Endodermal cell (in vitro differentiated cells): ENCODE data around the gene NEDD4L. TPM values are rescaled to one million over a fixed set of nuclear protein-coding genes. Genes with fewer than 3 reads are reported as not detected.

Experiments used
- DNase-seq: peaks from one replicate; pipeline ENCODE4 v3.0.0-alpha.2; 2017
- H3K27ac ChIP-seq: 2 replicates; pipeline ENCODE4 v1.5.1; 2013; ENCODE audit warnings: mild to moderate bottlenecking, low read depth, low read length, moderate library complexity
- H3K27me3 ChIP-seq: 2 replicates; pipeline ENCODE4 v1.6.1; 2013; ENCODE audit warnings: mild to moderate bottlenecking, low read length, moderate library complexity; ENCODE audit not compliant: insufficient read depth, control insufficient read depth, poor library complexity, severe bottlenecking
- H3K36me3 ChIP-seq: 2 replicates; pipeline ENCODE4 v1.7.0; 2013; ENCODE audit warnings: mild to moderate bottlenecking, low read length, moderate library complexity; ENCODE audit not compliant: control insufficient read depth, insufficient read depth
- H3K4me1 ChIP-seq: one replicate; pipeline ENCODE4 v1.7.0; 2013; ENCODE audit warnings: low read length; ENCODE audit not compliant: control insufficient read depth, insufficient read depth
- H3K4me3 ChIP-seq: 2 replicates; pipeline ENCODE4 v1.5.1; 2013; ENCODE audit warnings: mild to moderate bottlenecking, low read length, moderate library complexity
- H3K9ac ChIP-seq: 2 replicates; pipeline ENCODE4 v1.6.1; 2013; ENCODE audit warnings: mild to moderate bottlenecking, low read length, moderate library complexity; ENCODE audit not compliant: poor library complexity, severe bottlenecking; ENCODE audit errors: extremely low read depth
- H3K9me3 ChIP-seq: 2 replicates; pipeline ENCODE4 v1.6.1; 2013; ENCODE audit warnings: mild to moderate bottlenecking, low read length, moderate library complexity; ENCODE audit not compliant: control insufficient read depth
- H3K27ac Mint-ChIP-seq: 2 replicates; pipeline ENCODE4 v1.8.0; 2020; ENCODE audit warnings: mixed read lengths
- H3K27me3 Mint-ChIP-seq: 2 replicates; pipeline ENCODE4 v1.8.0; 2021; ENCODE audit warnings: mild to moderate bottlenecking, mixed read lengths; ENCODE audit not compliant: insufficient read depth
- H3K36me3 Mint-ChIP-seq: 2 replicates; pipeline ENCODE4 v1.8.0; 2020; ENCODE audit warnings: low read depth, mixed read lengths
- H3K4me1 Mint-ChIP-seq: 2 replicates; pipeline ENCODE4 v1.8.0; 2020; ENCODE audit warnings: mixed read lengths
- H3K4me3 Mint-ChIP-seq: 2 replicates; pipeline ENCODE4 v1.8.0; 2020; ENCODE audit warnings: mild to moderate bottlenecking, moderate library complexity, mixed read lengths
- H3K9me3 Mint-ChIP-seq: 2 replicates; pipeline ENCODE4 v1.8.0; 2020; ENCODE audit warnings: mild to moderate bottlenecking, mixed read lengths
- WGBS, 2 experiments: methylation state at CpG; one replicate each; pipeline versions ENCODE4 v1.1.5 to v1.1.7; 2013; ENCODE audit warnings: missing lambda C conversion rate in 2 of 2, mixed read lengths in 1 of 2; ENCODE audit not compliant: insufficient coverage in 1 of 2, insufficient read length in 1 of 2; 5-methylcytosine and 5-hydroxymethylcytosine counted together
- total RNA-seq, 2 donors: library from RNA; stranded (reverse); fragmentation: NEBNext Ultra II Directional in 1 of 2; extraction: Animal tissue kit (Norgen Biotek cat#: 25700) in 1 of 2; gene quantifications; 2 replicates in 1 of 2; 3 replicates in 1 of 2; pipeline ENCODE4 v1.2.1, GENCODE V29; 2021
- TF ChIP-seq, protein P1 (sequence below): fragments of 200-600 bp; sonication (generic); conservative IDR thresholded peaks from 2 replicates; pipeline ENCODE4 v1.5.0; 2021; ENCODE audit warnings: antibody characterized with exemption, mild to moderate bottlenecking

Gene NEDD4L
- total RNA-seq, 2 donors from 2014 or later, result 70.5 to 75.3 TPM

DNA sequence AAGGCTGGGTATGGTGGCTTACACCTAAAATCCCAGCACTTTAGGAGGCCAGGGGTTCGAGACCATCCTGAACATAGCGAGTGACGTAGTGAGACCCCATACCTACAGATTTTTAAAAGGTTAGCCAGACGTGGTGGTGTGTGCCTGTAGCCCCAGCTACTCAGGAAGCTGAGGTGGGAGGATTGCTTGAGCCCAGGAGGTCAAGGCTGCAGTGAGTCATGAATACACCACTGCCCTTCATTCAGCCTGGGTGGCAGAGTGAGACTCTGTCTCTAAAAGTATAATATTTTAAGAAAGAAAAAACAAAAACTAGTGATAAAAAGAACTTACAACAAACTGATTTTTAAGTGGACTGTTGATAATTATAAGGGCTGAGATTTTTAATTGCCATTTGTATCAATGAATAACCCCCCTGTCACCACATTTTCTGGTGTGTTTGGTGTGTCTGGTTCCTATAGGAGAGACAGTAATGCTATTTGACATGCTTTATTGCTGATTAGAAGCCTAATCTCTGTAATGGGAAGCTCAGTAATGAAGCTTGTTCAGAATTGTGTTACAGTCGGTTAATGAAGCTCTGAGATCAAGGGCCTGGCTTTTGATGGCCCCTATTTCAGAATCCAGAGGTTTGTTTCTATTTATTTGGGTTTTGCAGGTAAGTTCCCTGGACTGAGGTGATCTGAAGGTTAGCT is 147.0 kb downstream of the NEDD4L start:
- no peak overlapping the region for H3K9ac ChIP-seq
- Mint-ChIP-seq H3K36me3 (no peaks in the 10 kb centered on the region), H3K9me3 (no peaks in the 10 kb centered on the region), H3K4me1 (peaks cover 37% of the 10 kb centered on the region), H3K4me3 (no peak overlapping the region), H3K27ac (no peak overlapping the region), H3K27me3 (no peaks in the 10 kb centered on the region)
- WGBS, 2 experiments, result 85 to 87% methylated on average over 5 of the region's 5 CpGs
- H3K27me3 ChIP-seq, result no peaks in the 10 kb centered on the region
- H3K9me3 ChIP-seq, result no peaks in the 10 kb centered on the region
- DNase-seq, result no peak
- H3K36me3 ChIP-seq, result no peaks in the 10 kb centered on the region
- no peak overlapping the region for H3K4me3 ChIP-seq
- H3K4me1 ChIP-seq, result peaks cover 16% of the 10 kb centered on the region
- TF ChIP-seq, protein P1, sequence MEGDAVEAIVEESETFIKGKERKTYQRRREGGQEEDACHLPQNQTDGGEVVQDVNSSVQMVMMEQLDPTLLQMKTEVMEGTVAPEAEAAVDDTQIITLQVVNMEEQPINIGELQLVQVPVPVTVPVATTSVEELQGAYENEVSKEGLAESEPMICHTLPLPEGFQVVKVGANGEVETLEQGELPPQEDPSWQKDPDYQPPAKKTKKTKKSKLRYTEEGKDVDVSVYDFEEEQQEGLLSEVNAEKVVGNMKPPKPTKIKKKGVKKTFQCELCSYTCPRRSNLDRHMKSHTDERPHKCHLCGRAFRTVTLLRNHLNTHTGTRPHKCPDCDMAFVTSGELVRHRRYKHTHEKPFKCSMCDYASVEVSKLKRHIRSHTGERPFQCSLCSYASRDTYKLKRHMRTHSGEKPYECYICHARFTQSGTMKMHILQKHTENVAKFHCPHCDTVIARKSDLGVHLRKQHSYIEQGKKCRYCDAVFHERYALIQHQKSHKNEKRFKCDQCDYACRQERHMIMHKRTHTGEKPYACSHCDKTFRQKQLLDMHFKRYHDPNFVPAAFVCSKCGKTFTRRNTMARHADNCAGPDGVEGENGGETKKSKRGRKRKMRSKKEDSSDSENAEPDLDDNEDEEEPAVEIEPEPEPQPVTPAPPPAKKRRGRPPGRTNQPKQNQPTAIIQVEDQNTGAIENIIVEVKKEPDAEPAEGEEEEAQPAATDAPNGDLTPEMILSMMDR, result no peak
- no peak overlapping the region for H3K27ac ChIP-seq

DNA sequence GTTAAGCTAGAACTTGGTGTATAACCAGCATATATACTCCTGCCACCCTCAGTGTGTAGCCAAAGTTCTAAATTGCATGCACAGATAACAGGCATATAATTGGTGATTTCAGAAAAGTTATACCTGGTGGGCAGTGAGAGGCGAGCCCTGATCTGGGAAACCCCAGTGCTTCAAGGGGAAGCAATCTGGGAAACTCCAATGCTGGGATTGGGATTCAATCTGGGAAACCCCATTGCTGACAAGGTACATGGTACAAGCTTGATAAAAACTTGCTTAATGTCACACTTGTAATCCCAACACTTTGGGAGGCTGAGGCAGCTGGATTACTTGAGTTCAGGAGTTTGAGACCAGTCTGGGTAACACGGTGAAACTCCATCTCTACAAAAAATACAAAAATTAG is 147.6 kb downstream of the NEDD4L start:
- Histone ChIP-seq H3K36me3 (no peaks in the 10 kb centered on the region), H3K4me3 (no peak overlapping the region), H3K9ac (no peak overlapping the region), H3K4me1 (peaks cover 22% of the 10 kb centered on the region), H3K27me3 (no peaks in the 10 kb centered on the region), H3K27ac (no peak overlapping the region), H3K9me3 (no peaks in the 10 kb centered on the region)
- H3K4me3 Mint-ChIP-seq, result no peak overlapping the region
- no peaks in the 10 kb centered on the region for H3K36me3 Mint-ChIP-seq
- TF ChIP-seq, protein P1, result no peak
- no peak for DNase-seq
- H3K9me3 Mint-ChIP-seq, result no peaks in the 10 kb centered on the region
- WGBS, 2 experiments, result 91 to 93% methylated on average over 1 to 2 of the region's 2 CpGs
- no peaks in the 10 kb centered on the region for H3K27me3 Mint-ChIP-seq
- peaks cover 42% of the 10 kb centered on the region for H3K4me1 Mint-ChIP-seq
- H3K27ac Mint-ChIP-seq, result no peak overlapping the region

DNA sequence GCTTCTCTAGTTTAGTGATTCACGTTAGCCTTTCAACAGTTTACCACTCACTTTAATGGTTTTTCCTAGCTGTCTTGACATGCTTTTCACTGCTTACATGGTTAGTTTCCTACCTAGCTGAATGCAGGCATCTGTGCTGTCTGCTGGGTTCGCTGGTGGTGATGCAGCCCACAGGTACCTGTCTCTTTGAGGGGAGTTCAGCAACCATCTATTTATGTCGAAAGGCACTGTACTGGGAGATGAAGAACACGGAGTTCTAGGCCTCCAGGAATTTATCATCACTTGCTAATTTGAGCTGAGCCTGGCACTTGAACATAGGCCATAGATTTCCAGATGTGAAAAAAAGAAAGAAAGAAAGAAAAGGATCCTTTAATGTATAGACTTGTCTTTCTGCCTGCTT is 148.5 kb downstream of the NEDD4L start:
- Mint-ChIP-seq H3K36me3 (no peaks in the 10 kb centered on the region), H3K27me3 (no peaks in the 10 kb centered on the region), H3K4me1 (peaks cover 46% of the 10 kb centered on the region), H3K27ac (no peak overlapping the region), H3K4me3 (no peak overlapping the region), H3K9me3 (no peaks in the 10 kb centered on the region)
- no peaks in the 10 kb centered on the region for H3K36me3 ChIP-seq
- H3K27me3 ChIP-seq, result no peaks in the 10 kb centered on the region
- H3K4me1 ChIP-seq, result peaks cover 22% of the 10 kb centered on the region
- no peak overlapping the region for H3K9ac ChIP-seq
- H3K27ac ChIP-seq, result no peak overlapping the region
- no peak overlapping the region for H3K4me3 ChIP-seq
- H3K9me3 ChIP-seq, result no peaks in the 10 kb centered on the region
- WGBS, 2 experiments, result 86 to 88% methylated on average over 2 to 4 of the region's 4 CpGs
- no peak for DNase-seq
- TF ChIP-seq, protein P1, result no peak
